Activated CD4-positive, alpha-beta T cell treated with anti-CD3 and anti-CD28 coated beads, Interleukin-2, amount 50 U/mL, for 4 hours (primary cell): Measurements from ENCODE around the gene SLC44A1.

Source experiments
- DNase-seq, 2 experiments: peaks; one replicate each; pipeline ENCODE4 v3.0.0-alpha.2; 2020

Gene SLC44A1

GRCh38 chr9:105275938-105276337 is 31.5 kb downstream of the SLC44A1 start:
- no peak for DNase-seq

GRCh38 chr9:105278751-105279150 is 34.3 kb downstream of the SLC44A1 start:
- DNase-seq = no peak

GRCh38 chr9:105280691-105281090 is 36.2 kb downstream of the SLC44A1 start:
- no peak for DNase-seq

GRCh38 chr9:105281272-105281671 is 36.8 kb downstream of the SLC44A1 start:
- DNase-seq = no peak

- DNase-seq = no peak
Observed at GRCh38 chr9:105281926-105282325, 37.5 kb downstream of the SLC44A1 start.

GRCh38 chr9:105282870-105283621 is 38.6 kb downstream of the SLC44A1 start:
- no peak for DNase-seq

GRCh38 chr9:105283795-105284194 is 39.3 kb downstream of the SLC44A1 start:
- DNase-seq = no peak

- no peak for DNase-seq
Observed at GRCh38 chr9:105284463-105284862, 40.0 kb downstream of the SLC44A1 start.

GRCh38 chr9:105286098-105286497 is 41.6 kb downstream of the SLC44A1 start:
- no peak for DNase-seq

- DNase-seq = no peak
Observed at GRCh38 chr9:105289305-105289704, 44.9 kb downstream of the SLC44A1 start.

- DNase-seq = no peak
Observed at GRCh38 chr9:105290418-105290817, 46.0 kb downstream of the SLC44A1 start.

- no peak for DNase-seq
Observed at GRCh38 chr9:105290954-105291353, 46.5 kb downstream of the SLC44A1 start.

GRCh38 chr9:105291422-105291859 is 47.0 kb downstream of the SLC44A1 start:
- no peak for DNase-seq

GRCh38 chr9:105291938-105292337 is 47.5 kb downstream of the SLC44A1 start:
- no peak for DNase-seq

- DNase-seq = no peak
Observed at GRCh38 chr9:105293408-105293807, 49.0 kb downstream of the SLC44A1 start.

- DNase-seq = no peak
Observed at GRCh38 chr9:105295201-105295550, 50.7 kb downstream of the SLC44A1 start.

GRCh38 chr9:105295986-105296385 is 51.5 kb downstream of the SLC44A1 start:
- DNase-seq = no peak

- DNase-seq = no peak
Observed at GRCh38 chr9:105296445-105296844, 52.0 kb downstream of the SLC44A1 start.

- no peak for DNase-seq
Observed at GRCh38 chr9:105296877-105297287, 52.4 kb downstream of the SLC44A1 start.

- no peak for DNase-seq
Observed at GRCh38 chr9:105297442-105298075, 53.1 kb downstream of the SLC44A1 start.

GRCh38 chr9:105299190-105299854 is 54.9 kb downstream of the SLC44A1 start:
- DNase-seq = no peak

- DNase-seq = no peak
Observed at GRCh38 chr9:105302728-105303127, 58.3 kb downstream of the SLC44A1 start.

- DNase-seq = no peak
Observed at GRCh38 chr9:105305856-105306255, 61.4 kb downstream of the SLC44A1 start.
